Stimulated activated memory B cell treated with anti-CD40 and anti-IgM and Interleukin-4, amounts not matched to agents 10 μg/mL and 1 μg/mL and 100 μg/mL, for 72 hours (primary cell): ENCODE data around the gene OSMR.
"Not testable (repeated sequence)": the region's sequence is repeated elsewhere in the genome, so short reads cannot be mapped to it uniquely, and the experiment has no call there.

Source experiments
- ATAC-seq: fragments of 150-1000 bp; cut with Tn5 transposase; 2 replicates; pipeline ENCODE4 v1.10.0; 2021
- H3K27ac Mint-ChIP-seq: one replicate; pipeline ENCODE4 v1.8.0; 2022; ENCODE audit warnings: mild to moderate bottlenecking, mixed read lengths
- H3K27me3 Mint-ChIP-seq: one replicate; pipeline ENCODE4 v1.8.0; 2022; ENCODE audit warnings: mixed read lengths
- H3K36me3 Mint-ChIP-seq: one replicate; pipeline ENCODE4 v1.8.0; 2022; ENCODE audit warnings: mixed read lengths
- H3K4me1 Mint-ChIP-seq: one replicate; pipeline ENCODE4 v1.8.0; 2022; ENCODE audit warnings: mixed read lengths
- H3K4me3 Mint-ChIP-seq: one replicate; pipeline ENCODE4 v1.8.0; 2022; ENCODE audit warnings: mild to moderate bottlenecking, moderate library complexity, mixed read lengths
- H3K9me3 Mint-ChIP-seq: one replicate; pipeline ENCODE4 v1.8.0; 2022; ENCODE audit warnings: mixed read lengths

OSMR gene

DNA sequence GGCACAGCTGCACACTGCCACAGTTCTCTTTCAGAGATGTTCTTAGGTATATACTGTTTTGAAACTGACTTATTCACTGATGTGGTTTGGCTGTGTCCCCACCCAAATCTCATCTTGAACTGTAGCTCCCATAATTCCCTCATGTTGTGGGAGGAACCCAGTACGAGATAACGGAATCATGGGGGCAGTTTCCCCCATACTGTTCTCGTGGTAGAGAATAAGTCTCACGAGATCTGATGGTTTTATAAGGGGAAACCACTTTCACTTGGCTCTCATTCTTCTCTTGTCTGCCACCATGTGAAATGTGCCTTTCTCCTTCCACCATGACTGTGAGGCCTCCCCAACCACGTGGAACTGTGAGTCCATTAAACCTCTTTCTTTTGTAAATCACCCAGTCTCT is 5.8 kb downstream of the OSMR start:
- peaks cover 19% of the 10 kb centered on the region for H3K27me3 Mint-ChIP-seq
- ATAC-seq, H3K4me1 Mint-ChIP-seq, H3K27ac Mint-ChIP-seq, H3K36me3 Mint-ChIP-seq, H3K4me3 Mint-ChIP-seq: not testable (repeated sequence)
- peaks cover 10% of the 10 kb centered on the region for H3K9me3 Mint-ChIP-seq

DNA sequence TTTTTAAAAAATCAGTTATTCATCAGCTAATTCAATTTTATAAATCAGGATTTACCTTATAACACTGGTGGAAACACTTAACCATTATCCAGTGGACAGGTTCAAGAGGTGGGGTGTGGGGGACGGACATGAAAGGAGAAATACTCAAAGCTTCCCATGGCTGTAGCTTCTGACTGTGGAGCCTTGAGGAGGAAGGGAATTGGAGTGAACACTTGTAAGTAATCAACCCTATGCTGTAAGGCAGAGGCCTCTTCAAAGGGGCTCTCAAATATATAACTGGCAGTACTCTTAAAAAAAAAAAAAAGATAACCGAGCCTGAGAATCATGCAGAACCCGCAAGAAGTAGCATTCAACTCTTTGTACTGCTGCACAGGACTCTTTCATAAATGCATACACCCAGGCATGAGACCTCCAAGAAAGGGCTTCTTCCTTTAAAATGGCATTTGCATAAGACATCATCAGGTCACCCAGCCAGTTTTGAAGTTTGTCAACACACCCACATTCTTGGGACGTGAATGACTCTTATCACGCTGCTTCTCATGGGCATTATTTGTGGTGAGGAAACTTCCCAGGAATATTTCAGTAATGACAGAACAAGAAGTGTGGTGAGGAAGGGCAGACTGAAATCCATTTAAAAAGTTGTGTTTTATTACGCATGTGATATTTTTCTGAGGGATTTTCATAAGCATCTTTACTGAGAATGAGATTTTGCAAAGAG is 8.1 kb downstream of the OSMR start:
- Mint-ChIP-seq H3K4me3 (no peak overlapping the region), H3K4me1 (no peaks in the 10 kb centered on the region), H3K9me3 (peaks cover 17% of the 10 kb centered on the region), H3K36me3 (no peaks in the 10 kb centered on the region), H3K27me3 (peaks cover 19% of the 10 kb centered on the region), H3K27ac (no peak overlapping the region)
- no peak for ATAC-seq

DNA sequence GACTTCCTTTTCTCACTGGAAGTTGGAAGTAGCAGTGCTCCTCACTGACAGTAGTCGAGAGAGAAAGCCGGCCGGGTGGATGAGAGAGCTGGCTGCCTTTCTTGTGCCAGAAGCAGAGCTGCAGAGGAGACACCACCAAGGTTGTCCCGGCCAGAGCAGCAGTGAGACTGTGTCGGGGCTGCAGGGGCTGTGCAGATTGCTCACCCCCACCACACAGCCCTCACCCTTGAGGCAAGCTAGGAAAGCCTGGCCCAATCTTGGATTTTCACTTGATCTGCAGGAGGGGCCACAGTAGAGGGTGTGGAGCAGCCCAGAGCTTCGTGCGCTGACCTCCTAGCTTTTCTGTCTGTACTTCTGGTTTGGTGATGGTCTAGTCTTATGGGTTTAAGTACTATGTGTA is 9.1 kb downstream of the OSMR start:
- peak; percentile 24 for ATAC-seq
- H3K4me3 Mint-ChIP-seq = no peak overlapping the region
- H3K36me3 Mint-ChIP-seq = no peaks in the 10 kb centered on the region
- H3K4me1 Mint-ChIP-seq = no peaks in the 10 kb centered on the region
- peaks cover 17% of the 10 kb centered on the region for H3K9me3 Mint-ChIP-seq
- no peak overlapping the region for H3K27ac Mint-ChIP-seq
- peaks cover 29% of the 10 kb centered on the region for H3K27me3 Mint-ChIP-seq

DNA sequence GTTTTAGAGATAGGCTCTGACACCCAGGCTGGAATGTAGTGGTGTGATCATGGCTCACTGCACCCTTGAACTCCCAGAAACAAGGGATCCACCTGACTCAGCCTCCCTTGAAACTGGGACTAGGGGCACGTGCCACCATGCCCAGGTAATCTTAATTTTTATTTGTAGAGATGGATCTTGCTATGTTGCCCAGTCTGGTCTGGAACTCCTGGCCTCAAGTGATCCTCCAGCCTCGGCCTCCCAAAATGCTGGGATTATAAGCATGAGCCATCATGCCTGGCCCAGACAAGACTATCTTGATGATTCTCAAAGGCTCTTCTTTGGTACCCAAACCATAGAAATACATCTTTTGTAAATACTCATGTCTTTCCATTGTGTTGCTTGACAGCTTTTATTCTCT is 10.8 kb downstream of the OSMR start:
- ATAC-seq = no peak
- Mint-ChIP-seq H3K4me1 (no peaks in the 10 kb centered on the region), H3K4me3 (no peak overlapping the region), H3K9me3 (peaks cover 13% of the 10 kb centered on the region), H3K27me3 (peaks cover 31% of the 10 kb centered on the region), H3K27ac (no peak overlapping the region), H3K36me3 (no peaks in the 10 kb centered on the region)

DNA sequence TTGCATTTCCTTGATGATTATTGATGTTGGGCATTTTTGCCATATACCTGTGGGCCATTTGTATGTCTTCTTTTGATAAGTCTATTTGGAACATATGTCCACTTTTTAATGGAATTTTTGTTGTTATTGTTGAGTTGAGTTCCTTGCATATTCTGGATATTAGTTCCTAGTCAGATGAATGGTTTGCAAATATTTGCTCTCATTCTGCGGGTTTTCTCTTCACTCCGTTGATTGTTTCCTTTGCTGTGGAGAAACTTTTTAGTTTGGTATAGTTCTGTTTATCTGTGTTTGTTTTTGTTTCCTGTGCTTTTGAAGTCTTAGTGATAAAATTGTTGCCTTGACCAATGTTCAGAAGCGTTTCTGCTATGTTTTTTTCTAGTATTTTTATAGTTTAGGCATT is 13.0 kb downstream of the OSMR start:
- H3K4me3 Mint-ChIP-seq = no peak overlapping the region
- no peak for ATAC-seq
- H3K27me3 Mint-ChIP-seq = peaks cover 31% of the 10 kb centered on the region
- H3K36me3 Mint-ChIP-seq = no peaks in the 10 kb centered on the region
- no peak overlapping the region for H3K27ac Mint-ChIP-seq
- peaks cover 11% of the 10 kb centered on the region for H3K9me3 Mint-ChIP-seq
- H3K4me1 Mint-ChIP-seq = no peaks in the 10 kb centered on the region

DNA sequence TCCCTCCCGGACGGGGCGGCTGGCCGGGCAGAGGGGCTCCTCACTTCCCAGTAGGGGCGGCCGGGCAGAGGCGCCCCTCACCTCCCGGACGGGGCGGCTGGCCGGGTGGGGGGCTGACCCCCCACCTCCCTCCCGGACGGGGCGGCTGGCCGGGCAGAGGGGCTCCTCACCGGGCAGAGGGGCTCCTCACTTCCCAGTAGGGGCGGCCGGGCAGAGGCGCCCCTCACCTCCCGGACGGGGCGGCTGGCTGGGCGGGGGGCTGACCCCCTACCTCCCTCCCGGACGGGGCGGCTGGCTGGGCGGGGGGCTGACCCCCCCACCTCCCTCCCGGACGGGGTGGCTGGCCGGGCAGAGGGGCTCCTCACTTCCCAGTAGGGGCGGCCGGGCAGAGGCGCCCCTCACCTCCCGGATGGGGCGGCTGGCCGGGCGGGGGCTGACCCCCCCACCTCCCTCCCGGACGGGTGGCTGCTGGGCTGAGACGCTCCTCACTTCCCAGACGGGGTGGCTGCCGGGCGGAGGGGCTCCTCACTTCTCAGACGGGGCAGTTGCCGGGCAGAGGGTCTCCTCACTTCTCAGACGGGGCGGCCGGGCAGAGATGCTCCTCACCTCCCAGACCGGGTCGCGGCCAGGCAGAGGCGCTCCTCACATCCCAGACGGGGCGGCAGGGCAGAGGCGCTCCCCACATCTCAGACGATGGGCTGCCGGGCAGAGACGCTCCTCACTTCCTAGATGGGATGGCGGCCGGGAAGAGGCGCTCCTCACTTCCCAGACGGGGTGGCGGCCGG is 16.4 kb downstream of the OSMR start:
- not testable (repeated sequence) for H3K4me3 Mint-ChIP-seq, H3K4me1 Mint-ChIP-seq, H3K36me3 Mint-ChIP-seq, H3K27ac Mint-ChIP-seq, ATAC-seq
- peaks cover 22% of the 10 kb centered on the region for H3K9me3 Mint-ChIP-seq
- peaks cover 25% of the 10 kb centered on the region for H3K27me3 Mint-ChIP-seq

DNA sequence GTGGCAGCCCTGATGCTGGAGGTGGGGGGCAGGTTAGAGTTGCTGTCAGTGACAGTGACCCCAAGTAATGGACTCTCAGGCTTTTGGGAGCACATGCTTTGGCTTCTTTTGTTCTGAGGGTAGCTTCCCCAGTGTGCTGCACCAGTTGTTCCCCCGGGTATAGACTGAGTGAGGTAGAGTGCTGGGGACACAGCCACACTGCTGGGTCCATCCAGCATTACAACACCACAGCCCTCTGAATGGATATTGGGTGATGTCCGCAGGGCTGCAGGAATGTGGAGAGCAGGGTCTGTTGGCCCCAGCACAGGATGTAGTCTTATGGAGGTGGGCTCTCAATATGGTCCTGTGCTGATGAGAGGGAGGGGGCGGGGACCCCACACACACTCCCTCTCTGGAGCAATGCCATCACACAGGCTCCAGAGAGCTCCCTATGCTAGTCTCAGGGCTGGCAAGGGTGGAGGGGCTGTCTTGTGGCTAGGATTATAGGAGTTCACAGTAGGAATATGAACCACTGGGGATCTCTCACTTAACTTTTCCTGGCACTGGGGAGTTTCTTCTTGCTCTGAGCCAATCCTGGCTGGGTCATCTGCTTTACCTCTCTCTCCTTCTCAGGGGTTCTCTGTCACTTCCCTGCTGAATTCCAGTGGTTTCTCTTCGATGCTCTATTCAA is 20.7 kb downstream of the OSMR start:
- Mint-ChIP-seq H3K4me3 (no peak overlapping the region), H3K36me3 (no peaks in the 10 kb centered on the region), H3K27ac (no peak overlapping the region), H3K9me3 (peaks cover 16% of the 10 kb centered on the region), H3K27me3 (no peaks in the 10 kb centered on the region), H3K4me1 (no peaks in the 10 kb centered on the region)
- ATAC-seq = no peak

DNA sequence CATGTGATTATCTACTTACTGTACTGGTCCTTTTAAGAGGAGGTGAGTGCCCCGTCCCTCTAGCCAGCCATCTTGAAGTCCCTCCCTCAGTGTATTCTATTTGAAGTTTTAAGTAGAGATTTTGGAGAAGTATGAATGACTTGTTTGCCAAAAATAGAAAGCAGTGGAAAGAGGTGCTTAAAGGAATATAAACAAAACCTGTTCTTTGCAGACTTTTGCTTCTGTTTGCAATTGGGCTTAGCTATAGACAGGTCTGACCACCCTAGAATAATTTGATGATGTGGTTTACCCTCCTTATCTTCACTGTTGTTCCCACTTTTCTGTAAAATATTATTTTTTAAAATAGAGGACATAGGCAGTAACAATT is 21.2 kb downstream of the OSMR start:
- no peak overlapping the region for H3K27ac Mint-ChIP-seq
- H3K36me3 Mint-ChIP-seq = no peaks in the 10 kb centered on the region
- ATAC-seq = no peak
- no peaks in the 10 kb centered on the region for H3K27me3 Mint-ChIP-seq
- peaks cover 16% of the 10 kb centered on the region for H3K9me3 Mint-ChIP-seq
- no peaks in the 10 kb centered on the region for H3K4me1 Mint-ChIP-seq
- H3K4me3 Mint-ChIP-seq = no peak overlapping the region

DNA sequence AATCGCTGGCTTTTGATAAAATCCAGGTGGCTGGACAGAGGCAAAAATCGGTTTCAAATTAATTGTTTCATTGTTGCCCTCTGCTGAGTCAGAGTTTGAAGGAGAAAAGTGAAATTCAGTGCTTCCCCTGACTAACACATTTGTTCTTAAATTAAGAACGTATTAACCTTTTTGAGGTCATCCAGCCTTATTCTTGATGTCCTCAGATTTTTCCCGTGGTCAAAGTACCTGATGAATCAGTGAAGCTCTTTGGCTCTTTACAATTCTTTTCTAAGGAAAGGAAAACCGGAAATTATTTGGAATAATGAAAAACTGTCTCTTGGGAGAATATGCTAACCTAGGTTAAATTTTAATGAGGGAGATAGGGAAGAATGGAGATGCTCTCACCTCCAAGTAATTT is 21.6 kb downstream of the OSMR start:
- H3K9me3 Mint-ChIP-seq = peaks cover 16% of the 10 kb centered on the region
- H3K4me1 Mint-ChIP-seq = no peaks in the 10 kb centered on the region
- no peak overlapping the region for H3K4me3 Mint-ChIP-seq
- H3K27me3 Mint-ChIP-seq = no peaks in the 10 kb centered on the region
- H3K36me3 Mint-ChIP-seq = no peaks in the 10 kb centered on the region
- ATAC-seq = no peak
- H3K27ac Mint-ChIP-seq = no peak overlapping the region

DNA sequence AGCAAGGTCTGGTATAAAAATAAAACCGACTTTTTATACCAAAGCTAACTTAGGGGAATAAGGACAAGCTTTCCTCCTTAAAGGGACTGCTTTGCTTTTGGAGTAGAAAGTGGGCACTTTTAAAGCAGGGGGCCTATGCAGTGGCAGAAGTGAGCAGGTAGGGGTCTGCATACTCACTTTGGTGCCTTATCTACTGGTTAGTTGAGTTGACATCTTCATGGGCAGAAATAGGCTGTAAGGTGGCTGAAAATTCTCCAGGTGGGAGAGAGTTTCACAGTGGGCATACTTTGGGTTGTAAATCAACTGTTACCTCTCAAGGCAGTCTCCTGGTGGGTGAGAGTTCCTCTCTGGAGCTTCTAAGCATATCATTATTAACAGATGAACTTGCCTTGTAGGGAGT is 24.8 kb downstream of the OSMR start:
- H3K36me3 Mint-ChIP-seq = no peaks in the 10 kb centered on the region
- no peak for ATAC-seq
- H3K27ac Mint-ChIP-seq = no peak overlapping the region
- no peaks in the 10 kb centered on the region for H3K4me1 Mint-ChIP-seq
- no peaks in the 10 kb centered on the region for H3K9me3 Mint-ChIP-seq
- H3K4me3 Mint-ChIP-seq = no peak overlapping the region
- H3K27me3 Mint-ChIP-seq = no peaks in the 10 kb centered on the region

DNA sequence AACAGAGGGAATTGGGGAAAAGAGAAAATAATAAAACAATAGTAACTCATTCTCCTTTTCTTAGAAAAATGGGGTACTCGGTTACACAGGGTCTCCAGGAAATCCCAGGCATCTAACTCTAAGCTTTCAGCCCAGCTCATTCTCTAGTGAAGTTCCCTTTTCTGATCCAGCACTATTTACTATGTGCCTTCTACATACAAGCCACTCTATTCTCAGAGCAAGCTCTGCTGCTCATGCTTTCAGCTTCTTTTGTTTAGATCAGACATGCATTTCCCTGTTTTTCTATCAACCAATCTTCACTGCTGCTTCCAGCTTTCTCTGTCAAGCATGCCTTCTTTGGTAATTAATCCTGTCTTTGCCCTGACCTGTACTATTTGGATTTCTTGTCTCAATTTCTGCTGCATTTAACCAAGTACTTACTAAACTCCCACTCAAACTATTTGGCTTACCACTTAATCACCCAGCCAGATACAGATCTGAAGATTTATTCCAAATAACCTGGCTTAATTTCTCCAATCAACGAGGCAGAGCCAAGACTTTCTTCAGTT is 25.3 kb downstream of the OSMR start:
- H3K4me1 Mint-ChIP-seq = no peaks in the 10 kb centered on the region
- no peaks in the 10 kb centered on the region for H3K36me3 Mint-ChIP-seq
- H3K9me3 Mint-ChIP-seq = no peaks in the 10 kb centered on the region
- no peak overlapping the region for H3K27ac Mint-ChIP-seq
- no peaks in the 10 kb centered on the region for H3K27me3 Mint-ChIP-seq
- ATAC-seq = no peak
- no peak overlapping the region for H3K4me3 Mint-ChIP-seq

DNA sequence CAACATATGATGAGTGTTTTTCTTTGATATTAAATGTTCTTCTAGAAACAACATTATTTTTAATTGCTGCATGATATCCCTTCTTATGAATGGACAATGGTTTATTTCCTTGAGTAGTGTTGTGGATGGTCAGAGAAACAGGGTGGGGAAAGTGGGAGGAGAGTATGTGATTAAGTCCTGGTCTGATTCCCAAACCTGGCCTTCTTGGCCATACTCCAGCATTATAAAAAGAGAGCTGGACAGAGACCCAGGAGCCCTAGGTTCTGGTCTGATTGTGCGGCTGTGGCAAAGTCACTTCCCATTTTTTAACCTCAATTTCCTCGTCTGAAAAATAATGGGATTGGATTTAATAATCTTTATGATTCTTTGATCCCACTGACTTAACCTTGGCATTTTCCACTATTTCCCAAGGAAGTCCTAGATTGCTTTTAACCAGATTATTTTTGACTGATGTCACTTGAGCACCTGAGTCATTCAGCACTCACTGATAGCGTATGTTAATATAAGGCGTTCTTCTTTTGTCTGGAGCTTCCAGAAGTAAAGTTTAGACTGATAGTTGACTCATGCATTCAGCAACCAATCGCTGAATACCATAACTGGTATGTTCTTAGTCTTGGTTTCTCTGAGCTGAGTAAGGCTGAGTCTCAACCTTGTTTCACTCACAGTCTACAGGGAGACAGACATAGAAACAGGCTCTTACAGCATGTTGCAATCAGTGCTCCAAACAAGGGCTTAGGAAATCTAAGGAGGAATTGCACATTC is 26.2 kb downstream of the OSMR start:
- Mint-ChIP-seq H3K4me1 (no peaks in the 10 kb centered on the region), H3K9me3 (no peaks in the 10 kb centered on the region), H3K27me3 (no peaks in the 10 kb centered on the region), H3K36me3 (no peaks in the 10 kb centered on the region), H3K27ac (no peak overlapping the region), H3K4me3 (no peak overlapping the region)
- ATAC-seq = no peak

DNA sequence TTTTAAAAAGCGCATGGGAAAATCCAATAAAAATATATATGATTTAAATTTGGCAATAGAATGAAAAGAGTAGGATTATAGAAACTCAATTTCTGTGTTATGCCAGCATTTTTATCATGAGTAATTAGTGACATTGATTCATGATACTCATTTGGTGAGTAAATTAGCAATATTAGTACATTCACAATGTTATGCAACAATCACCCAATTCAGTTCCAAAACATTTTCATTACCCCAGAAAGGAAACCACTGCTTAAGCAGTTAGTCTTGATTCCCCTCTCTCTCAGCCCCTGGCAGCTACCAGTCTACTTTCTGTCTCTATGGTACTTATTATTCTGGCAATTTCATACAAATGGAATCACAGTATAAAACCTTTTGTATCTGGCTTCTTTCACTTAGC is 27.0 kb downstream of the OSMR start:
- no peaks in the 10 kb centered on the region for H3K36me3 Mint-ChIP-seq
- ATAC-seq = no peak
- H3K27ac Mint-ChIP-seq = no peak overlapping the region
- H3K4me3 Mint-ChIP-seq = no peak overlapping the region
- H3K4me1 Mint-ChIP-seq = no peaks in the 10 kb centered on the region
- H3K27me3 Mint-ChIP-seq = no peaks in the 10 kb centered on the region
- no peaks in the 10 kb centered on the region for H3K9me3 Mint-ChIP-seq

DNA sequence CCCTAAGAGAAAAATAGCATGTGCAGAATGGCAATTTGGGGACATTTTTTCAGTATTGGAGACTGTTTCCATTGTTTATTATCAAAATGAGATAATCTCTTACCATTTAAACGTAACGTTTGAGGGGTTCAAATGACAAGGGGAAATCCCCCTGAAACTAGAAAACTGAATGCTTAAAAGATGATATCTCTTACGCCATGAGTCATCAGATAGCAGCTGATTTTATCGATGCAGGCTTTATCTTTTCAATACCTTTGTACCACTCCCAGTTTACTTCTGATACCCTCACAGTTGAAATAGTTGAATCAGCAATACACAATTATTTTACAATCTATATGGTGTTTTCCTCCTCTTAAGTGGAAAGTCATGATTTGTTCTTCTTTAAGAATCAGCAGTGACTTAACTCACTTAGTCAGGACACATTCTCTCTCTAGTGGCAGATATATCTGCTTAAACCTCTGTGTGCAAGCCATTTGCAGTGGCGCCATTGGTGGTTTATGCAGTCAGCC is 29.2 kb downstream of the OSMR start:
- H3K4me3 Mint-ChIP-seq = no peak overlapping the region
- peaks cover 11% of the 10 kb centered on the region for H3K27me3 Mint-ChIP-seq
- H3K27ac Mint-ChIP-seq = no peak overlapping the region
- H3K4me1 Mint-ChIP-seq = peaks cover 6% of the 10 kb centered on the region
- H3K36me3 Mint-ChIP-seq = no peaks in the 10 kb centered on the region
- no peak for ATAC-seq
- no peaks in the 10 kb centered on the region for H3K9me3 Mint-ChIP-seq
